ENCODE measurements around the gene EIF6.

GRCh38 chr20:35279040-35279439, 5.5 kb downstream of the EIF6 start:
- TF ChIP-seq CTCF (IDR thresholded peaks at IDR 0.05; ENCODE audit: extremely low read depth in 1 of 2, insufficient read depth in 1 of 2, low read depth in 1 of 2, low read length in 2 of 2), result no peak
- no peak for TF ChIP-seq MAX (IDR thresholded peaks at IDR 0.05; ENCODE audit: insufficient read depth, insufficient read length)
- no peak for TF ChIP-seq EZH2 (IDR thresholded peaks at IDR 0.05; ENCODE audit: borderline replicate concordance, low read depth, low read length, severe bottlenecking)

All from endothelial cell of umbilical vein (primary cell).